ENCODE data around the gene TSR3.

Gene TSR3

DNA sequence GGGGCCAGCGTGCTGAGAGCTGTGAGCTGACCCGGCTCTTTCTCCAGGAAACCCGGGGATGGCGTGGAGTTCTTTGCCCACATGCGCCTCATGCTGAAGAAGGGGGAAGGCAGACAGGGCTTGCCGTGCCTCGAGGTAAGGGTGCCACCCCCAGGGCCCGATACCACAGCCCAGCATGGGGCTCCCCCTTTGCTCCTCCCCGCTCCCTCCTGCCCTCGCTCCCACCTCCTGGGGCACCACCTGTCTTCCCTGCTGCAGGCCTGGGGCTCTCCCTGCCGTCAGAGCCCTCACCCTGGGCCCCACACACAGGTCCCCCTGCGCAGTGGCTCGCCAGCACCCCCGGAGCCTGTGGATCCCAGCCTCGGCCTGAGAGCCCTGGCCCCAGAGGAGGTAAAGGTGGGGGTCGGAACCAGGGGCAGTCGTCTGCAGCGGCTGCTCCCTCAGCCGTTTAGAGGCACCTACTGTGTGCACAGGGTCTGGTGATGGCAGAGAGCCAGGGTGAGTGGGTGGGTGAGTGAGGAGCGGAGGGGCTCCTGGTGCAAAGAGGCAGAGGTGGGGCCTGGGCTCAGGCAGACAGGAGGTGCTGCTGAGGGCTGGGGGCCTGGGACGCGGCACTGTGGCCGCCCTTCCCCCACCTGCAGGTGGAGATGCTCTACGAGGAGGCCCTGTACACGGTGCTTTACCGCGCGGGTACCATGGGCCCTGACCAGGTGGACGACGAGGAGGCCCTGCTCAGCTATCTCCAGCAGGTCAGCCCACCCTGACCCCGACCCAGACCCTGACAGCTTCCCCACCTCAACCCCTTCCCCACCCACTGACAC, 12.6 kb downstream of the TSR3 start:
- H3K9me3 Mint-ChIP-seq = no peaks in the 10 kb centered on the region
- H3K4me3 Mint-ChIP-seq = no peak overlapping the region
- no peaks in the 10 kb centered on the region for H3K36me3 Mint-ChIP-seq
- ATAC-seq = no peak
- peaks cover 52% of the 10 kb centered on the region for H3K4me1 Mint-ChIP-seq
- no peak overlapping the region for H3K27ac Mint-ChIP-seq
- H3K27me3 Mint-ChIP-seq = no peaks in the 10 kb centered on the region

DNA sequence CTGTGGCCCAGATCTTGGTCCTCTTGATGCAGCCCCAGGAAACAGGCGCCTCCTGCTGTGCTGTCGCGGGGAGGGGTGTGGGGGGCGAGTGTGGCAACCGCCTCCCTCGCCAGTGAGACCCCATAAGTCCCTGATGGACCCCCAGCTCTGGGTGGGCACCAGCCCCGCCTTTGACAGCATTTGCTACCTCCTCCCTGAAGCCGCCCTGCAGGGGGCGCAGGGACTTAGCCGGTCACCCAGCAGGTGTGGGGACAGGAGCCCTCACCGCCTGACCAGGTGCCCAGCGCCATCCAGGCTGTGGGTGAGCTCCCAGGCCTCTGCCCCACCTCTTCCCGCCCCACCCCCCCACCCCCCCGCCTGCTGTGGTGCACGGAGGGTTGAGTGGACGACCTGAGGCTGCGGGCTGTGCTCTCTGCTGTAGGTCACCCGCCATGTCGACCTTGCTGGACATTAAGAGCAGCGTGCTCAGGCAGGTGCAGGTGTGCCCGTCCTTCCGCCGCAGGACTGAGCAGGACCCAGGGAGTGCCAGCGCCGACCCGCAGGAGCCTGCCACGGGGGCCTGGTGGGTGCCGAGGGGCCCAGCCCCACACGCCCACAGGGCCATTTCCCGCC, 13.5 kb downstream of the TSR3 start:
- no peak overlapping the region for H3K4me3 Mint-ChIP-seq
- no peak overlapping the region for H3K27ac Mint-ChIP-seq
- no peaks in the 10 kb centered on the region for H3K36me3 Mint-ChIP-seq

DNA sequence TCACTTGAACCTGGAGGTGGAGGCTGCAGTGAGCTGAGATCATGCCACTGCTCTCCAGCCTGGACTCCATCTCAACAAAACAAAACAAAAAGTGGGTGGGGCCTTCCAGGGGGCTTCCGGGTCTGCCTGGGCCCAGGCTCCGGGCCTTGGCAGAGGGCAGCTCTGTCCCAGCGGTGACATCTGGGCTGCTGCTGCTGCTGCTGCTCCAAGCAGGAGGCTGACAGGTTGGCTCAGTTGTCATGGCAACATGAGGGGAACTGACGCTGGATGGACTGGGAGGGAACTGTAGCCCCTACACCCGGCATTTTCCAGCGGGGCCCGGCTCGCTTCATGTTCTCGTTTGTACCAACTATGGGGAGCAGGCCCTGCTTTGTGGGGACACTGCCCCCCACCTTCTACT, 14.2 kb downstream of the TSR3 start:
- no peak for ATAC-seq
- Mint-ChIP-seq H3K9me3 (no peaks in the 10 kb centered on the region), H3K4me3 (no peak overlapping the region), H3K27me3 (peaks cover 4% of the 10 kb centered on the region), H3K36me3 (no peaks in the 10 kb centered on the region), H3K27ac (no peak overlapping the region), H3K4me1 (peaks cover 40% of the 10 kb centered on the region)

More for the DNA sequence above, 13.5 kb downstream of the TSR3 start:
- Mint-ChIP-seq H3K4me1 (peaks cover 44% of the 10 kb centered on the region), H3K27me3 (no peaks in the 10 kb centered on the region), H3K9me3 (no peaks in the 10 kb centered on the region)
- no peak for ATAC-seq

DNA sequence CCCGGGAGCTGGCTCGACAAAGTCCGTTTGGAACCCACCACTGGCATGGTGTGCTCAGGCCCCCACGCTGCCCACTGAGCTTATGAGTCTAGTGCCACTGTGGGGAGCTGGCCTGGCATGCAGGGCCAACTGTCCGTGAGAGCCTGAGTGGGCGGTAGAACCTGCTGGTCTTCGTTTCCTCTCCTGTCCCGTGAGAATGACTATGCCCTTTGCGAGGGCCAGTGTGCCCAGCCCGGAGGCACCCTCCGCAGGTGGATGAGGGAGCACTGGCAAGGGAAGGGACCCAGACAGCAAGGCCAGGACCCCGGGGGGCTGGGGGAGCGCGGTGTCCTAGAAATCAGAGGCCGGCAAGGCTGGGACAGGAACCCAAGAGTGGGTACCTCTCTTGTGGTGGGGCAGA, 15.1 kb downstream of the TSR3 start:
- no peak for ATAC-seq
- H3K4me3 Mint-ChIP-seq = no peak overlapping the region
- peaks cover 11% of the 10 kb centered on the region for H3K27me3 Mint-ChIP-seq
- H3K27ac Mint-ChIP-seq = no peak overlapping the region
- no peaks in the 10 kb centered on the region for H3K36me3 Mint-ChIP-seq
- no peaks in the 10 kb centered on the region for H3K9me3 Mint-ChIP-seq
- peaks cover 40% of the 10 kb centered on the region for H3K4me1 Mint-ChIP-seq

DNA sequence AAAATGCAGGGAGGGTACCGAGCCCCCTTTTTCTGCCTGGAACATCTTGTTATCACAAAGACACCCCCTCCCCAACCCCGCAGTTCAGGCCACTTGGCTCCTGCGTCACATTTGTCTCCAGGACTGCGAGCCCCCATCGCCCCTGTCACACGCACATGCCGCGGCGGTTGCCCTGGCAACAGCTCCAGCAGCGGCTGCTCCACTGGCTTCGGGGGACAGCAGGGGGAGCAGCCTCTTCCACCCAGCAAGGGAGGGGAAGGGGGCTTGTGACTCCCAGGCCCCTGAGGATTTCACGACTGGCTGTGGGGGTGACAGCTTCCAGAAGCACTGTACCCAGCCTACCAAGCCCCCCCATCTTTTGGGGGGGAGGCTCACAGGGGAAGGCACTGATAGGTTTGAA, 15.7 kb downstream of the TSR3 start:
- no peaks in the 10 kb centered on the region for H3K36me3 Mint-ChIP-seq
- peaks cover 17% of the 10 kb centered on the region for H3K27me3 Mint-ChIP-seq
- no peaks in the 10 kb centered on the region for H3K9me3 Mint-ChIP-seq
- ATAC-seq = no peak
- H3K4me1 Mint-ChIP-seq = peaks cover 46% of the 10 kb centered on the region
- no peak overlapping the region for H3K4me3 Mint-ChIP-seq
- H3K27ac Mint-ChIP-seq = no peak overlapping the region

DNA sequence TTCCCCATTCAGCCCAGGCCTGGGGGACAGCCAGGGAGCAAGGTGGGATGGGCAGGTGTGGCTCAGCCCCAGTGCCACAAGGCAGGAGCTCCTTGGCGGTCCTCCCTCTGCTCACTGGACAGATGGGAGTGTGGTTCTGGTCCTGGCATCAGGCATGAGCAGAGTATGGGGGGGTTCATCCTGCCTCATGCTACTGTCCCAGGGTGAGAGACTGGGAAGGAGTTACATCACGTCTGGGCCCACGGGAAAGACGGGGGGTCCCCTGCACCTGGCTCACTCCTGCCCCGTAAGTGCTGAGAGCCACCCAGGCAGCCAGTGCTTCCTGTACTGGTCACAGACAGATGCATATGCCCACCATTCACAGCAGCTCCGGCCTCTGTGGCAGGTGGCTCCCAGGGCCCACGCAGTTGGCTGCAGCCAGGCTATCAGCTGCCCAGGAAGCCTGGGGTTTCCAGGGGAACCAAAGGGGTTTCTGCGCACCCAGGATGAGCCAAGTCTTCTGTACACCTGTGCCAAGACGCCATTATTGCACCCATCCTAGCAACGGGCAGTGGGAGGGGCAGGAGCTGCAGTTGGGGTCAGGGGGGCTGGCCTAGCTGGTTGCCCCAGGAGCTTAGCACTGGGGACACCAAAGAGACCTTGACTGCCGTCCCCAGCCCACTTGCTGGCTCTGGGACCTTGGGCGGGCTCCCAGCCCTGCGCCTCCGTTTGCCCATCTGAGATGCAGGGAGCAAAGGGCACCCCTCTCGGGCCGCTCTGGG, 16.3 kb downstream of the TSR3 start:
- H3K4me3 Mint-ChIP-seq = peak overlapping the region; percentile 53
- H3K36me3 Mint-ChIP-seq = no peaks in the 10 kb centered on the region
- no peaks in the 10 kb centered on the region for H3K9me3 Mint-ChIP-seq
- H3K4me1 Mint-ChIP-seq = peaks cover 46% of the 10 kb centered on the region
- H3K27me3 Mint-ChIP-seq = peaks cover 18% of the 10 kb centered on the region
- ATAC-seq = no peak
- no peak overlapping the region for H3K27ac Mint-ChIP-seq

DNA sequence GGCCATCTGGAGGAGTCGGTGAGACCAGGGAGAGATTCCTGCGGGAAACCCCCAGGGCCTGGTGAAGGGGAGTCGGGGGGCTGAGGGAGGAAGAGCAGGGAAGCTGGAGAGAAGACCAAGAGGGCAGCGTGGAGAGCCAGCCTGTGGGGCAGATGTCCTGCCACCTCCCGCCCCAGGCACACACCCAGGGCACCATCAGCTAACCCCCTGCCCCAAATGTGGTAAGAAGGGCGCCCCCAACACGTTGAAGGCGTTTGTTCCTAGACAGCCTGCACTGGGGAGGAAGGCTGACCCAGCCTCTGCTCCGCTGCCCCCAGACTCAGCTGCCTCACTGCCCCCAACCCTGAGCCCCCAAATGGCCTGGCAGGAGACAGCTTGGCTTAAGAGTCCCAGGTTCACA, 16.9 kb downstream of the TSR3 start:
- Mint-ChIP-seq H3K9me3 (no peaks in the 10 kb centered on the region), H3K4me3 (peak overlapping the region; percentile 58), H3K36me3 (no peaks in the 10 kb centered on the region), H3K27ac (no peak overlapping the region), H3K4me1 (peaks cover 46% of the 10 kb centered on the region), H3K27me3 (peaks cover 18% of the 10 kb centered on the region)
- no peak for ATAC-seq

GRCh38 chr16:1333854-1334700, 17.6 kb downstream of the TSR3 start:
- peaks cover 46% of the 10 kb centered on the region for H3K4me1 Mint-ChIP-seq
- no peak overlapping the region for H3K27ac Mint-ChIP-seq
- ATAC-seq = no peak
- H3K27me3 Mint-ChIP-seq = peaks cover 18% of the 10 kb centered on the region
- H3K9me3 Mint-ChIP-seq = no peaks in the 10 kb centered on the region
- H3K36me3 Mint-ChIP-seq = no peaks in the 10 kb centered on the region
- H3K4me3 Mint-ChIP-seq = peak overlapping the region; percentile 58

DNA sequence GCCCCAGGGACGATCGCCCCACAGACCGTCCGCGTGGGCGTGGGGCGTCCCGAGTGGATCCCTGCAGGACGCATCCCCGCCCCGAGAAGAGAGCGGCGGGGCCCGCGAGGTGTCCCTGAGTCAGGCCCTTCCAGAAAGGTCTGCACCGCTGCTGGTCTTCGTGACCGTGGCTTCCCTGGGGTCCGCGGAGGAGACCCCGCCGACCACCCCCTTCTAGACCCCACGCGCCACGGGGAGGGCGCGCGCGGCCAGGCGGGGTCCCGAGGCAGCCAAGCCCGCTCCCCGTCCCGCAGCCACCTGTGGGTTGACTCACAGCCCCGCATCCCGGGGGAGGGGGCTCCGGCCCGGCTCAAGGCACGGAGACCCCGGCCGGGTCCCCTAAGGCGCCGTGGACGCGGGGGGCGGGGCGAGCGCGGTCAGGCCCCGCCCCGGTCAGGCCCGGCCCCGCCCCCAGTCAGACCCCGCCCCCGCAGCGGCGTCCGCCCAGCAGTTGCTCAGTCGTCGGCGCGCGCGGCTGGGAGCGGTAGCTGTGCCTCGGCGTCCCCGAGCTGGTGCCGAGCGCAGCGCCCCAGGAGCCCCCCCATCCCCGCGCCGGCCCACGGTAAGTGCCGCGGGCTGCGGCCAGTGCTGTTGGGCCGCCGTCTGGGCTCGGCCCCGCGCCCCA, 18.4 kb downstream of the TSR3 start, which contains the start of gene BAIAP3:
Gene BAIAP3 (plus strand): TSS at position 497 of the 664 bp plus-strand sequence. CDS start 4,905 bp downstream, outside the sequence.
- H3K27me3 Mint-ChIP-seq = peaks cover 18% of the 10 kb centered on the region
- no peaks in the 10 kb centered on the region for H3K9me3 Mint-ChIP-seq
- ATAC-seq = peak; percentile 59
- H3K36me3 Mint-ChIP-seq = no peaks in the 10 kb centered on the region
- H3K4me3 Mint-ChIP-seq = peak within 1 kb of the TSS; percentile 76
- peaks cover 46% of the 10 kb centered on the region for H3K4me1 Mint-ChIP-seq
- H3K27ac Mint-ChIP-seq = peak within 1 kb of the TSS; percentile 88

DNA sequence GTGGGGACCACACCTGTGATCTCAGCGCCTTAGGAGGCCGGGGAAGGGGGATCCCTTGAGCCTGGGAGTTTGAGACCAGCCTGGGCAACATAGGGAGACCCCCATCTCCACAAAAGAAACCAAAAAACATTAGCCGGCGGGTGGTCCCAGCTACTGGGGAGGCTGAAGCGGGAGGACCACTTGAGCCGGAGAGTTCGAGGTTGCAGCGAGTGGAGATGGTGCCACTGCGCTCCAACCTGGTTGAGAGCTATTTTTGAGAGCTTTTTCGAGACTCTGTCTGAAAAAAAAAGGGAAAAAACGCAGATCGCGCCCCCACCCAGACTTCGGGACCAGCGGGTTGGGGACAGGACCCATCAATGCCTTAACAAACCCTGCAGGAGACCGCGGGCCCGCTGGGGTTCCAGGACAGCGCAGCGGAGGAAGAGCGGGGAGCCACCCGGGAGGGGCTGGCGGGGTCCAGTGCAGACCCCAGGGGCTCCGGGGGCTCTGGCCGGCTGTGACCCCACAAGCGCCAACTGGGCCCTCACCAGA, 19.0 kb downstream of the TSR3 start:
- peak; percentile 2 for ATAC-seq
- Mint-ChIP-seq H3K27ac (peak overlapping the region; percentile 88), H3K9me3 (no peaks in the 10 kb centered on the region), H3K4me3 (peak overlapping the region; percentile 76), H3K4me1 (peaks cover 46% of the 10 kb centered on the region), H3K36me3 (no peaks in the 10 kb centered on the region), H3K27me3 (peaks cover 18% of the 10 kb centered on the region)

DNA sequence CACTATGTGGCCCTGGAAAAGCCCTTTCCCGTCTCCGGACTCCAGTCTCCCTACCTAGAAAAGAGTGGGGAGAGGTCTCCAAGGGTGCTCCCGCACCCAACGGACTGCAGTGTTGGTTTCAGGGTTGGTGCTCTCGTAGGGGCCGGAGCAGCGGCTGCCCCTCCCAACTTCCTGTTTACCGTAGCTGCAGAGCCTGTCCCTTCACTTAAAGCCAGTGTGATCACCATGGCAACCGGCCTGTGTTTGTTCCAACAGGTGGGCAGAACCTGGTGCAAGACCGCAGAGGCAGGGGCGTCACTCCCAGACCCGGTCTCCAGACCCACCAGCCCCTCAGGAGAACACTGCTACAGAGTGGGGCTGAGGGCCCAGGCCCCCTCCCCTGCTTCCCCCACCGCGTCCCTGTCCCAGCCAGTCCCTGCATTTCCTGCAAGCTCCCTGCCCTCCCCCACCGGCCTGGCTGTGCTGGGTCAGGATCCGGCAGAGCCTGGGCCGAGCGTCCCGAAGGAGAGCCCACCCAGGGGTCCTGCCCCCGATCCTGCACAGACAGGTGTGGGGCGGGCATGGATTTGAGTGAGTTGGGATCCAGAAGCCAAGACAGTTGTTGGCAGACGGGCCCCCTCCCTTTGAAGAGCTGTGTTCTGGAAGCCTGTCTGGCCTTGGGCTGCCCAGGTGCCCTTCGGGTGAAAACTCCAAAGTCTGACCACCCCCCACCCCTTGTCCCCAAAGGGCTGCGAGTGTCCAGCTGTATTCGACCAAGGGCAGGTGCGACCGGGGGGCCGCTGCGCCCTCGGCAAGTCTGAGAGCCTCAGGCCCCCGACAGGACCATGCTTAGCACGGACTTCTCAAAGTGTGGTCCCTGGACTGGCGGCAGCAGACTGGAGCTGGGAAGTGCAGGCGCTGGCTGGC, 19.7 kb downstream of the TSR3 start:
- Mint-ChIP-seq H3K4me1 (peaks cover 49% of the 10 kb centered on the region), H3K27ac (peak overlapping the region; percentile 88), H3K4me3 (peak overlapping the region; percentile 76), H3K9me3 (no peaks in the 10 kb centered on the region), H3K36me3 (no peaks in the 10 kb centered on the region), H3K27me3 (peaks cover 18% of the 10 kb centered on the region)
- ATAC-seq = peak; percentile 79

- Mint-ChIP-seq H3K4me1 (peaks cover 47% of the 10 kb centered on the region), H3K27me3 (peaks cover 18% of the 10 kb centered on the region), H3K36me3 (no peaks in the 10 kb centered on the region), H3K27ac (peak overlapping the region; percentile 88), H3K9me3 (no peaks in the 10 kb centered on the region), H3K4me3 (peak overlapping the region; percentile 76)
- ATAC-seq = no peak
Observed at GRCh38 chr16:1330931-1331711, 20.6 kb downstream of the TSR3 start.
